Tibial nerve (tissue), 4 donors: Measurements from ENCODE around the gene TBC1D1. TPM values are rescaled to one million over a fixed set of nuclear protein-coding genes. Genes with fewer than 3 reads are reported as not detected.

Experiments
- DNase-seq, 2 donors: peaks; one replicate each; pipeline ENCODE4 v3.0.0-alpha.2; 2019; ENCODE audit warnings: low spot score in 2 of 2
- H3K27ac ChIP-seq, 4 donors: fragments of 200-600 bp; sonication (generic) in 3 of 4; one replicate each; pipeline ENCODE4 v1.5.1; 2017 to 2019; ENCODE audit warnings: mild to moderate bottlenecking in 1 of 4
- H3K27me3 ChIP-seq, 2 donors: fragments of 200-600 bp; sonication (generic) in 1 of 2; one replicate each; pipeline versions ENCODE4 v1.5.1 to v1.6.0; 2017 to 2019
- H3K36me3 ChIP-seq, 3 donors: fragments of 200-600 bp; sonication (generic); one replicate each; pipeline ENCODE4 v1.5.1; 2018 to 2019
- H3K4me1 ChIP-seq, 4 donors: fragments of 200-600 bp; sonication (generic) in 3 of 4; one replicate each; pipeline ENCODE4 v1.5.1; 2017 to 2019
- H3K4me3 ChIP-seq, 4 donors: fragments of 200-600 bp; sonication (generic) in 3 of 4; one replicate each; pipeline ENCODE4 v1.5.1; 2017 to 2019; ENCODE audit warnings: mild to moderate bottlenecking in 1 of 4, moderate library complexity in 1 of 4
- H3K9me3 ChIP-seq, 4 donors: fragments of 200-600 bp; sonication (generic) in 3 of 4; one replicate each; pipeline ENCODE4 v1.5.1; 2017 to 2019
- CTCF ChIP-seq, 5 experiments: fragments of 200-600 bp in 3 of 5; fragments of 450-650 bp in 2 of 5; sonication (generic) in 3 of 5; IDR thresholded peaks; one replicate each; pipeline ENCODE4 v1.5.1; 2016 to 2019; ENCODE audit warnings: antibody characterized with exemption in 5 of 5, mild to moderate bottlenecking in 3 of 5, moderate library complexity in 2 of 5
- EP300 ChIP-seq, 2 donors: sonication (generic); formaldehyde crosslinking; IDR thresholded peaks; one replicate each; pipeline ENCODE4 v1.6.1; 2017; ENCODE audit warnings: antibody characterized with exemption in 2 of 2, mild to moderate bottlenecking in 1 of 2
- POLR2A ChIP-seq, 2 donors: fragments of 450-650 bp; IDR thresholded peaks; one replicate each; pipeline ENCODE4 v1.6.1; 2017; ENCODE audit warnings: antibody characterized with exemption in 2 of 2, mild to moderate bottlenecking in 2 of 2, moderate library complexity in 2 of 2
- WGBS, 2 donors: methylation state at CpG; one replicate each; pipeline ENCODE4 v1.1.5; 2018; 5-methylcytosine and 5-hydroxymethylcytosine counted together
- total RNA-seq, 4 donors: library from RNA; depleted of rRNA; stranded (reverse); fragments of >200 nt; gene quantifications; one replicate each; pipeline ENCODE4 v1.1.0, GENCODE V29; 2016

Gene TBC1D1
- total RNA-seq, 4 donors from 2014 or later, result 41.6 to 97.8 (median 62.5) TPM

GRCh38 chr4:38137080-38137479 lies 246.2 kb downstream of the TBC1D1 start:
- no peak for DNase-seq
- Histone ChIP-seq H3K27ac (no peak overlapping the region), H3K36me3 (peaks cover 0 to 53% (median 0%) of the 10 kb centered on the region in 3 donors), H3K4me1 (peaks cover 0 to 20% (median 7%) of the 10 kb centered on the region in 4 donors), H3K27me3 (no peaks in the 10 kb centered on the region), H3K4me3 (no peak overlapping the region), H3K9me3 (no peaks in the 10 kb centered on the region)
- WGBS, 2 donors, result 92 to 94% methylated on average over 17 of the region's 17 CpGs
- TF ChIP-seq POLR2A (IDR thresholded peaks at IDR 0.05) (no peak), CTCF (IDR thresholded peaks at IDR 0.05) (no peak), EP300 (IDR thresholded peaks at IDR 0.05) (no peak)

DNA sequence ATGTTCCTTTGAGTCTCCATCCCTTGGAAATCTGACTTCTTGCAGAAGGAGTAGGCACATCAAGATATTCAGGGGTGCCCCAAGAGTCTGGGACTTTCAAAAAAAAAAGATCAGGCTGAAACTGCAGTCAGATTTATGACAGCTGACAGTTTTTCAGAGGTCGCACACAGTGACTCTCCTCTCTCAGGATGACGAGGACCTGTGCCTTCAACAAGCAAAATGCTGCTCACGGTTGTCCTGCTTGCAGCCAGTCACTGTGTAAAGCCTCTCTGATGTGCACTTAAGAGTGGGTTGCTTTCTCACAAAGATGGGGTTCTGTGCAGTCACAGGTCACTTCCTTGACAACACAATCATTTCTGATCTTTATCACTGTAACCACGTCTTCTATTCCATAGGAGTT lies 247.5 kb downstream of the TBC1D1 start:
- no peak for DNase-seq
- H3K27ac ChIP-seq, result no peak overlapping the region
- no peaks in the 10 kb centered on the region for H3K9me3 ChIP-seq
- 85 to 88% methylated on average over 4 of the region's 4 CpGs for WGBS, 2 donors
- TF ChIP-seq CTCF (IDR thresholded peaks at IDR 0.05) (no peak), POLR2A (IDR thresholded peaks at IDR 0.05) (no peak), EP300 (IDR thresholded peaks at IDR 0.05) (no peak)
- H3K4me3 ChIP-seq, result no peak overlapping the region
- peaks cover 0 to 7% (median 0%) of the 10 kb centered on the region in 4 donors for H3K4me1 ChIP-seq
- peaks cover 0 to 49% (median 0%) of the 10 kb centered on the region in 3 donors for H3K36me3 ChIP-seq
- no peaks in the 10 kb centered on the region for H3K27me3 ChIP-seq

GRCh38 chr4:38139187-38139586 lies 248.3 kb downstream of the TBC1D1 start:
- Histone ChIP-seq H3K4me1 (no peaks in the 10 kb centered on the region), H3K9me3 (no peaks in the 10 kb centered on the region), H3K27me3 (no peaks in the 10 kb centered on the region), H3K27ac (no peak overlapping the region), H3K36me3 (peaks cover 0 to 44% (median 0%) of the 10 kb centered on the region in 3 donors), H3K4me3 (no peak overlapping the region)
- TF ChIP-seq POLR2A (IDR thresholded peaks at IDR 0.05), result no peak
- no peak for TF ChIP-seq CTCF (IDR thresholded peaks at IDR 0.05)
- no peak for TF ChIP-seq EP300 (IDR thresholded peaks at IDR 0.05)
- no peak for DNase-seq
- 95 to 97% methylated on average over 4 of the region's 4 CpGs for WGBS, 2 donors

- no peak overlapping the region for H3K4me3 ChIP-seq
- H3K9me3 ChIP-seq, result no peaks in the 10 kb centered on the region
- H3K36me3 ChIP-seq, result peaks cover 0 to 33% (median 0%) of the 10 kb centered on the region in 3 donors
- DNase-seq, result no peak
- no peak overlapping the region for H3K27ac ChIP-seq
- H3K27me3 ChIP-seq, result no peaks in the 10 kb centered on the region
- 65 to 90% methylated on average over 1 of the region's 1 CpG for WGBS, 2 donors
- no peak for TF ChIP-seq CTCF (IDR thresholded peaks at IDR 0.05)
- TF ChIP-seq POLR2A (IDR thresholded peaks at IDR 0.05), result no peak
- TF ChIP-seq EP300 (IDR thresholded peaks at IDR 0.05), result no peak
- no peaks in the 10 kb centered on the region for H3K4me1 ChIP-seq
Measured at GRCh38 chr4:38140643-38141203, 249.8 kb downstream of the TBC1D1 start.

GRCh38 chr4:38141808-38142500 lies 251.1 kb downstream of the TBC1D1 start:
- no peak overlapping the region for H3K27ac ChIP-seq
- no peak for DNase-seq

More at GRCh38 chr4:38141808-38142500, 251.1 kb downstream of the TBC1D1 start:
- 84 to 90% methylated on average over 8 of the region's 8 CpGs for WGBS, 2 donors
- TF ChIP-seq EP300 (IDR thresholded peaks at IDR 0.05) (no peak), CTCF (IDR thresholded peaks at IDR 0.05) (no peak), POLR2A (IDR thresholded peaks at IDR 0.05) (no peak)
- H3K27me3 ChIP-seq, result no peaks in the 10 kb centered on the region
- H3K36me3 ChIP-seq, result peaks cover 0 to 22% (median 0%) of the 10 kb centered on the region in 3 donors
- no peaks in the 10 kb centered on the region for H3K9me3 ChIP-seq
- H3K4me3 ChIP-seq, result no peak overlapping the region
- no peaks in the 10 kb centered on the region for H3K4me1 ChIP-seq
